Kidney epithelial cell (primary cell): ENCODE results near the gene ZSWIM6. TPM values are rescaled to one million over a fixed set of nuclear protein-coding genes. Genes with fewer than 3 reads are reported as not detected.

Experiments used
- DNase-seq: peaks from one replicate; pipeline ENCODE4 v3.0.0-alpha.2; 2010; ENCODE audit warnings: low read depth
- H3K27me3 ChIP-seq: 2 replicates; pipeline ENCODE4 v1.6.0; 2011; ENCODE audit warnings: low read length; ENCODE audit not compliant: control insufficient read depth, insufficient read depth
- H3K36me3 ChIP-seq: 2 replicates; pipeline ENCODE4 v1.5.1; 2011; ENCODE audit warnings: low read length; ENCODE audit not compliant: control insufficient read depth, insufficient read depth
- H3K4me3 ChIP-seq: 2 replicates; pipeline ENCODE4 v1.5.1; 2011; ENCODE audit warnings: low read depth, mild to moderate bottlenecking, control low read depth, low read length
- CTCF ChIP-seq: IDR thresholded peaks from 2 replicates; pipeline ENCODE4 v1.5.1; 2011; ENCODE audit warnings: mild to moderate bottlenecking, moderate library complexity, low read length, control low read depth, inconsistent platforms; ENCODE audit not compliant: insufficient read depth, poor library complexity, severe bottlenecking
- total RNA-seq: library from RNA; depleted of rRNA; stranded (reverse); fragments of >200 nt; gene quantifications from 2 replicates; pipeline ENCODE4 v1.2.3, GENCODE V29; 2015

The ZSWIM6 gene
- total RNA-seq, 1 donor from 2014 or later: 18.5 TPM

- no peak for TF ChIP-seq CTCF
- Histone ChIP-seq H3K27me3 (no peaks in the 10 kb centered on the region), H3K4me3 (no peak overlapping the region), H3K36me3 (no peaks in the 10 kb centered on the region)
- DNase-seq: no peak
Measured at GRCh38 chr5:61486476-61486875, 154.4 kb downstream of the ZSWIM6 start.

GRCh38 chr5:61489574-61489973 lies 157.5 kb downstream of the ZSWIM6 start:
- no peak for TF ChIP-seq CTCF
- DNase-seq: no peak
- H3K4me3 ChIP-seq: no peak overlapping the region
- H3K36me3 ChIP-seq: no peaks in the 10 kb centered on the region
- no peaks in the 10 kb centered on the region for H3K27me3 ChIP-seq

GRCh38 chr5:61491861-61492260 lies 159.8 kb downstream of the ZSWIM6 start:
- no peak for DNase-seq
- H3K36me3 ChIP-seq: no peaks in the 10 kb centered on the region
- TF ChIP-seq CTCF: no peak
- H3K27me3 ChIP-seq: no peaks in the 10 kb centered on the region
- H3K4me3 ChIP-seq: no peak overlapping the region

GRCh38 chr5:61493973-61494372 lies 161.9 kb downstream of the ZSWIM6 start:
- Histone ChIP-seq H3K4me3 (no peak overlapping the region), H3K36me3 (no peaks in the 10 kb centered on the region), H3K27me3 (no peaks in the 10 kb centered on the region)
- DNase-seq: no peak
- TF ChIP-seq CTCF: no peak

- H3K27me3 ChIP-seq: no peaks in the 10 kb centered on the region
- no peaks in the 10 kb centered on the region for H3K36me3 ChIP-seq
- DNase-seq: no peak
- no peak for TF ChIP-seq CTCF
- H3K4me3 ChIP-seq: no peak overlapping the region
Measured at GRCh38 chr5:61496446-61496845, 164.4 kb downstream of the ZSWIM6 start.

GRCh38 chr5:61496860-61497259 lies 164.8 kb downstream of the ZSWIM6 start:
- no peak for DNase-seq
- TF ChIP-seq CTCF: no peak
- H3K4me3 ChIP-seq: no peak overlapping the region
- no peaks in the 10 kb centered on the region for H3K27me3 ChIP-seq
- H3K36me3 ChIP-seq: no peaks in the 10 kb centered on the region
